K562 (cell line): Measurements from ENCODE around the gene TMPRSS9. TPM values are rescaled to one million over a fixed set of nuclear protein-coding genes. Genes with fewer than 3 reads are reported as not detected.
A peak's percentile ranks its signal among the peaks of the same experiment; 100 is the strongest.

Experiments
- CBX3 ChIP-seq, 2 experiments: IDR thresholded peaks; 1 replicate in 1 of 2; 2 replicates in 1 of 2; pipeline ENCODE4 v1.6.1; 2012; ENCODE audit warnings: inconsistent platforms in 2 of 2, low read length in 2 of 2, borderline replicate concordance in 1 of 2, control low read depth in 1 of 2
- CBX5 ChIP-seq: IDR thresholded peaks from 2 replicates; pipeline ENCODE4 v1.6.1; 2014; ENCODE audit warnings: low read depth, borderline replicate concordance
- CHCHD3 ChIP-seq: fragments of 250-450 bp; sonication (Bioruptor Pico); IDR thresholded peaks from 2 replicates; pipeline ENCODE4 v2.1.2; 2022; ENCODE audit warnings: mild to moderate bottlenecking
- CTCFL ChIP-seq: IDR thresholded peaks from 2 replicates; pipeline ENCODE4 v1.6.1; 2011; ENCODE audit warnings: borderline replicate concordance, low read depth, mild to moderate bottlenecking, moderate library complexity, low read length; ENCODE audit not compliant: insufficient read depth, poor library complexity, severe bottlenecking
- EGR1 ChIP-seq: fragments of 450-650 bp; conservative IDR thresholded peaks from 2 replicates; pipeline ENCODE4 v1.6.1; 2017; ENCODE audit warnings: mild to moderate bottlenecking
- ESRRB ChIP-seq: fragments of 250-450 bp; sonication (Bioruptor Pico); IDR thresholded peaks from 2 replicates; pipeline ENCODE4 v1.5.0; 2020; ENCODE audit warnings: mild to moderate bottlenecking, moderate library complexity, borderline replicate concordance
- ETV5 ChIP-seq: sonication (generic); formaldehyde crosslinking; IDR thresholded peaks from 2 replicates; pipeline ENCODE4 v1.4.0; 2020; ENCODE audit warnings: low read depth, mild to moderate bottlenecking, missing genetic modification reagents
- FOXJ2 ChIP-seq: fragments of 200-800 bp; sonication (Bioruptor generic); IDR thresholded peaks from 2 replicates; pipeline ENCODE4 v1.6.1; 2016; ENCODE audit warnings: missing genetic modification characterization, missing compliant biosample characterization
- FOXJ3 ChIP-seq: sonication (generic); formaldehyde crosslinking; IDR thresholded peaks from 2 replicates; pipeline ENCODE4 v1.4.0; 2020; ENCODE audit warnings: mild to moderate bottlenecking, missing genetic modification reagents
- GABPB1 ChIP-seq: sonication (generic); formaldehyde crosslinking; IDR thresholded peaks from 2 replicates; pipeline ENCODE4 v1.8.0; 2022; ENCODE audit warnings: mild to moderate bottlenecking, missing genetic modification reagents
- L3MBTL2 ChIP-seq: fragments of 450-650 bp; IDR thresholded peaks from 2 replicates; pipeline ENCODE4 v1.6.1; 2016; ENCODE audit warnings: mild to moderate bottlenecking, moderate library complexity
- NCOA4 ChIP-seq: fragments of 450-650 bp; IDR thresholded peaks from 2 replicates; pipeline ENCODE4 v1.6.1; 2018; ENCODE audit warnings: mild to moderate bottlenecking; ENCODE audit not compliant: partially characterized antibody
- NEUROD1 ChIP-seq: fragments of 150-350 bp; IDR thresholded peaks from 2 replicates; pipeline ENCODE4 v1.6.1; 2014; ENCODE audit warnings: borderline replicate concordance, low read length, low read depth; ENCODE audit not compliant: partially characterized antibody
- NFATC3 ChIP-seq: fragments of 450-650 bp; IDR thresholded peaks from 2 replicates; pipeline ENCODE4 v1.6.1; 2017; ENCODE audit warnings: mild to moderate bottlenecking
- PURB ChIP-seq: sonication (generic); formaldehyde crosslinking; IDR thresholded peaks from 2 replicates; pipeline ENCODE4 v1.9.0; 2021; ENCODE audit warnings: low read depth, mild to moderate bottlenecking, missing genetic modification reagents
- RB1 ChIP-seq: fragments of 450-650 bp; IDR thresholded peaks from 2 replicates; pipeline ENCODE4 v1.6.1; 2017; ENCODE audit warnings: low read depth, mild to moderate bottlenecking
- RCOR1 ChIP-seq, 2 experiments: IDR thresholded peaks; 2 replicates each; pipeline ENCODE4 v1.6.1; 2012; ENCODE audit warnings: low read depth in 2 of 2, low read length in 2 of 2, borderline replicate concordance in 1 of 2, improper control_type of control experiment in 1 of 2
- SIX5 ChIP-seq, 2 experiments: IDR thresholded peaks; 2 replicates each; pipeline ENCODE4 v1.6.1; 2011; ENCODE audit warnings: low read length in 2 of 2, borderline replicate concordance in 1 of 2, low read depth in 1 of 2, mild to moderate bottlenecking in 1 of 2, moderate library complexity in 1 of 2; ENCODE audit not compliant: insufficient read depth in 1 of 2
- SP2 ChIP-seq: IDR thresholded peaks from 2 replicates; pipeline ENCODE4 v1.6.1; 2011; ENCODE audit warnings: mild to moderate bottlenecking, low read depth, low read length, moderate library complexity; ENCODE audit not compliant: poor library complexity, severe bottlenecking; ENCODE audit errors: extremely low read depth
- SRSF3 ChIP-seq: fragments of 200-400 bp; formaldehyde crosslinking; IDR thresholded peaks from 2 replicates; pipeline ENCODE4 v1.6.1; 2016; ENCODE audit warnings: mild to moderate bottlenecking, low read length, moderate library complexity; ENCODE audit not compliant: insufficient read depth
- TBL1XR1 ChIP-seq, 2 experiments: IDR thresholded peaks; 2 replicates each; pipeline ENCODE4 v1.6.1; 2012; ENCODE audit warnings: improper control_type of control experiment in 2 of 2, low read length in 2 of 2, mild to moderate bottlenecking in 1 of 2
- TCF3 ChIP-seq: sonication (generic); formaldehyde crosslinking; IDR thresholded peaks from 2 replicates; pipeline ENCODE4 v1.4.0; 2020; ENCODE audit warnings: mild to moderate bottlenecking, missing genetic modification reagents
- ZBTB5 ChIP-seq: fragments of 450-650 bp; IDR thresholded peaks from 2 replicates; pipeline ENCODE4 v1.6.1; 2017; ENCODE audit warnings: antibody characterized with exemption
- ZC3H8 ChIP-seq: fragments of 450-650 bp; IDR thresholded peaks from 2 replicates; pipeline ENCODE4 v1.6.1; 2017
- ZNF232 ChIP-seq: sonication (generic); formaldehyde crosslinking; IDR thresholded peaks from 2 replicates; pipeline ENCODE4 v1.8.0; 2022; ENCODE audit warnings: mild to moderate bottlenecking, missing genetic modification reagents
- ZNF778 ChIP-seq: fragments of 450-650 bp; formaldehyde crosslinking; IDR thresholded peaks from 2 replicates; pipeline ENCODE4 v1.4.0; 2020; ENCODE audit warnings: mild to moderate bottlenecking, moderate library complexity
- polyA plus RNA-seq, 8 experiments: library from polyadenylated mRNA; depleted of rRNA in 4 of 8; stranded (reverse) in 5 of 8; unstranded in 3 of 8; fragments of >200 nt; fragmentation: Nextera tagmentation in 2 of 8; fragmentation: Illumina TruSeq in 1 of 8; extraction: Ambion mirVana in 2 of 8; extraction: Trizol in 1 of 8; gene quantifications; 2 replicates each; pipeline versions ENCODE4 v1.2.1 to v1.2.3, GENCODE V29; 2011 to 2014; ENCODE audit warnings: inconsistent platforms in 1 of 8, missing spikeins in 1 of 8
- total RNA-seq, 7 experiments: library from RNA; depleted of rRNA in 6 of 7; stranded (reverse); fragments of >200 nt in 6 of 7; fragmentation: Illumina TruSeq in 2 of 7; extraction: Trizol in 2 of 7; gene quantifications; 2 replicates each; pipeline versions ENCODE4 v1.2.1 to v1.2.3, GENCODE V29; 2011 to 2021; ENCODE audit warnings: low replicate concordance in 1 of 7

TMPRSS9 gene
- total and polyA plus RNA-seq, 9 of the 15 experiments (the other 6 are each of a cell fraction or from before 2014, with no cell fraction given) = 0.01 to 0.03 TPM; not detected in 7

GRCh38 chr19:2328401-2329148, 31.5 kb upstream of the TMPRSS9 start, which contains the start of the genes LSM7 and SPPL2B (continued):
- TF ChIP-seq CBX3 (IDR thresholded peaks at IDR 0.05; ENCODE audit: borderline replicate concordance in 1 of 2, low read length in 2 of 2) (no peak), ZC3H8 (no peak), ESRRB (no peak), NEUROD1 (no peak), ZNF778 (CRISPR knock-in tag) (no peak), TBL1XR1 (IDR thresholded peaks at IDR 0.05; ENCODE audit: low read length in 2 of 2) (peak in 1 of 2 experiments; percentile 80; a peak in 1 of 4 replicates), CTCFL (no peak), GABPB1 (peak; percentile 62), RB1 (peak; percentile 71; the same call in 1 of the 2 replicates), ZNF232 (CRISPR knock-in tag) (no peak), ETV5 (peak; percentile 48; the same call in 1 of the 2 replicates), TCF3 (CRISPR knock-in tag) (no peak), ZBTB5 (no peak), CBX5 (no peak), NCOA4 (no peak), NFATC3 (no peak), SIX5 (IDR thresholded peaks at IDR 0.05; ENCODE audit: borderline replicate concordance in 1 of 2, insufficient read depth in 1 of 2, low read depth in 1 of 2, low read length in 2 of 2) (no peak), EGR1 (no peak), FOXJ2 (tag) (peak; percentile 31; the same call in 1 of the 2 replicates), SRSF3 (no peak), SP2 (no peak), L3MBTL2 (0 out of 2 replicates have a peak, but pooled peaks have one; percentile 26), RCOR1 (IDR thresholded peaks at IDR 0.05; ENCODE audit: borderline replicate concordance in 1 of 2, low read depth in 2 of 2, low read length in 2 of 2) (no peak), FOXJ3 (CRISPR knock-in tag) (no peak), CHCHD3 (CRISPR knock-in tag) (no peak), PURB (no peak)
